GM18508 (cell line): Measurements from ENCODE around the gene PROCR.
"Not testable (repeated sequence)": the region's sequence is repeated elsewhere in the genome, so short reads cannot be mapped to it uniquely, and the experiment has no call there.

ENCODE experiments used
- ATAC-seq: cut with Tn5 transposase; IDR thresholded peaks from one replicate; pipeline ENCODE4 v1.9.1; 2021; ENCODE audit warnings: moderate number of reproducible peaks; ENCODE audit not compliant: insufficient read depth, unreplicated experiment

Gene PROCR

DNA sequence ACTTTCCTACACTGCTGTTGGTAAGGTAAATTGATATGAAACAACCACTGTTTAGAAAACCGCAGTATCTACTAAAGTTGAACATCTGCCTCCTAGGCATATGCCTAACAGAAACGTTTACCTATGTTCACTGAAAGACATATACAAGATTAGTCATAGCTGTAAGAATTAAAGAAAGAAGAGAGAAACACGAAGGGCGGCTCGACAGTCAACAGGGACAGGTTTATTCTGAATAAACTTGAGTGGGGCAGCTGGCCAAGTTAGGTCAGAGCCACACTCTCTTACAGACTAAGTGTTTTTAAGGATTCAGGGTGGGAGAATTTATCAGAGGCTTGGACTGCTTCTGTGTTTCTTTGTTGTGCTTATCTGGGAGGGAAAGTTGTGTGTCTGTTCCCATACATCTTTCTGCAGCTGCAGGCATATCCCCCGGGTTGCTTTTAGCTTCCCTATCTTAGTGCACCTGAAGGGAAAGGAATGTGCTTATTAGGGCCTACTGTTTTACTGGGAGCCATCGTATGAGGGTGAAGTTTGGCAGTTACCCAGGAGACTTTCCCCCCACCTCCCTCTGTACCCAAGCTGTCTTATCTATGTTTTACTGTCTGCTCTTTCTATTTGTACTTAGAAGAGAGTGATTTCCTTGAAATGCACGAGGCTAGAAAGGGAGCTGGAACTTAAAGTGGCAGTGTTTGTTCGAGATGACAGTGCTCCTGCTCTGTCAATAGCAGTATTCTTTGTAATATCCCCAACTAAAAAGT, 20.4 kb downstream of the PROCR start:
- ATAC-seq: no peak

- ATAC-seq: not testable (repeated sequence)
Observed at GRCh38 chr20:35193031-35193791, 21.3 kb downstream of the PROCR start.

- no peak for ATAC-seq
Observed at GRCh38 chr20:35196313-35196712, 24.4 kb downstream of the PROCR start.

GRCh38 chr20:35199740-35200139, 27.9 kb downstream of the PROCR start:
- no peak for ATAC-seq

DNA sequence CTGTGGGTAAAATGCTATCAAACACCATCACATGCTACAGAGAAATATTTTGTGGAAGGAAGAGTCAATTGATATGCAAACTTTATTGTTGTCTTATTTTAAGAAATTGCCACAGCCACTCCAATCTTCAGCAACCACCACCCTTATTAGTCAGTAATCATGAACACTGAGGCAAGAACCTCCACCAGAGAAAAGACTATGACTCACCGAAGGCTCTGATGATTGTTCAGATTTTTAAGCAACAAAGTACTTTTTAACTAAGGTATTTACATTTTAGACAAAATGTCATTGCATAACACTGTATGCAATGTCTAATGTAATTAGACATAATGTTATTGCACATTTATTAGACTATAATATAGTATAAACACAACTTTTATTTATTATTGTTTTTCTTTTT, 28.4 kb downstream of the PROCR start:
- no peak for ATAC-seq

- not testable (repeated sequence) for ATAC-seq
Observed at GRCh38 chr20:35201467-35201866, 29.6 kb downstream of the PROCR start.

DNA sequence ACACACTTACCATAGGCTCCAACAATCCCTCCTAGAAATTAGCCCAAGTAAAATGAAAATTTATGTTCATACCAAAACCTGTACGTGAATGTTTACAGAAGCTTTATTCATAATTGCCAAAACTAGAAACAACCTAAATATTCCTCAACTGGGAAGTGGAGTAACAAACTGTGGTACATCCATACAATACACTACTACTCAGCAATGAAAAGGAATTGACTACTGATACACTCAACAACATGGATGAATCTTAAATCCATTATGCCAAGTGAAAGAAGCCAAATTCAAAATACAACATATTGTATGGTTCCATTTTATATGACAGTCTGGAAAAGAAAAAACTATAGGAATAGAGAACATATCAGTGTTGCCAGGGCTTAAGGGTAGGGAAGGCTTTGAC, 34.9 kb downstream of the PROCR start:
- no peak for ATAC-seq

- ATAC-seq: no peak
Observed at GRCh38 chr20:35207950-35208611, 36.2 kb downstream of the PROCR start.

DNA sequence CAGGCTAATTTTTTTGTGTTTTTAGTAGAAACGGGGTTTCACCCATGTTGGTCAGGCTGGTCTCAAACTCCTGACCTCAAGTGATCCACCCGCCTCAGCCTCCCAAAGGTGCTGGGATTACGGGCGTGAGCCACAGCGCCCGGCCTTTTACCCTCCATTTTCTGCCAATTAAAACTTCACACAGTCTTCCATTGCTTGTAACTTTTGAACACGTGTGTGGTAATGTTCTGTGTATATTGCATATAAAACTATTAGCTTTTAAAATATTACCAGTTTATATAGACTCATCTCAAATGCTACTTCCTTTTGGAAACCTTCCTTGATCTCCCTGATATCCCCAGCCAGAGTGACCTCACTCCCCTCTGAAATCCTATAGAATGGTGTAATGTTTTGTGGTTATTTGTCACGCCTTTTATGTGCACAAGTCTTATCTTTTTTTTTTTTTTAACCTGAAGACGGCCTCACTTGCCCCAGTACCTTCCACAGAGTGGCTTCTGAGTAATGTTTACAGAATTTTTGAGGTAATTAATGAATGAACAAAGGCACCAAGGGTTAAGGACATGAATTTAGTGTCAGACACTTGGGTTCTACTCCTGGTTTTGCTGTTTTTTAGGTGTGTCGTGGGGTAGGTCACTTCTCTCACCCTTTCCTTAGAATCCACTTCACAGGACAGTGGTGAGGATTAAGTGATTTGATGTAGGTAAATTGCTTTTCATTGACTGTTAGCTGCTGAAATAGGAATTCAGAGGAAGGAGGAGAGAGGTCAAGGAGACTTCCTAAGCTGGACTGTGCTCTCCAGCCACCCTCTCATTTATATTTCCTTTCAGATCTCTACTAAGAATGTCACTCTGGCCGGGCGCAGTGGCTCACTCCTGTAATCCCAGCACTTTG, 43.4 kb downstream of the PROCR start:
- no peak for ATAC-seq

GRCh38 chr20:35216541-35216940, 44.7 kb downstream of the PROCR start:
- ATAC-seq: no peak

GRCh38 chr20:35223941-35224340, 52.1 kb downstream of the PROCR start:
- no peak for ATAC-seq

- no peak for ATAC-seq
Observed at GRCh38 chr20:35224536-35224935, 52.7 kb downstream of the PROCR start.

- ATAC-seq: no peak
Observed at GRCh38 chr20:35225319-35226125, 53.6 kb downstream of the PROCR start.

- ATAC-seq: no peak
Observed at GRCh38 chr20:35226126-35226883, 54.4 kb downstream of the PROCR start, which contains the start of gene MMP24. TSS of gene MMP24 (plus strand) at chr20:35226690. CDS start at chr20:35226739, 49 bp downstream.
